NCI-H1105 (cell line): ENCODE data around the gene TMEM134.

Experiments used
- DNase-seq: peaks from one replicate; lab custom pipeline; 2025; lab: John Stamatoyannopoulos, UW

The TMEM134 gene

DNA sequence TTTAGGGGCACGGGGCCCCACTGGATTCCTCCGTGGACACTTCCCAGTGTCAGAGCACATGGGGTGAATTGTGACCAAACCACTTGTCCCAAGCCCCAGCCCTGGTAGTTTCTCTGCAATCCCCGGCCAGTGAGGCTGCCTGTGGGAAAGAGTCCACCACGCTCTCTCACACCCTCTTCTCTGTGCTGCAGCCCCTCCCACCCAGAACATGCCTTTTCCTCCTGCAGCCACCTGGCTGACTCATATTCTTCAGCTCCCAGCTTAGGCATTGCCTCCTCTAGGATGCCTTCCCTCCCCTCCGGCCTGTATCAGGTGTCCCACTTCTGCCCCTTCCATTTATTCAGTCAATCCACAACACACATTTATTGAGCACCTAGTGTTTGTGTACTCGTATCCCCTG, 46.2 kb downstream of the TMEM134 start:
- DNase-seq: no peak

DNA sequence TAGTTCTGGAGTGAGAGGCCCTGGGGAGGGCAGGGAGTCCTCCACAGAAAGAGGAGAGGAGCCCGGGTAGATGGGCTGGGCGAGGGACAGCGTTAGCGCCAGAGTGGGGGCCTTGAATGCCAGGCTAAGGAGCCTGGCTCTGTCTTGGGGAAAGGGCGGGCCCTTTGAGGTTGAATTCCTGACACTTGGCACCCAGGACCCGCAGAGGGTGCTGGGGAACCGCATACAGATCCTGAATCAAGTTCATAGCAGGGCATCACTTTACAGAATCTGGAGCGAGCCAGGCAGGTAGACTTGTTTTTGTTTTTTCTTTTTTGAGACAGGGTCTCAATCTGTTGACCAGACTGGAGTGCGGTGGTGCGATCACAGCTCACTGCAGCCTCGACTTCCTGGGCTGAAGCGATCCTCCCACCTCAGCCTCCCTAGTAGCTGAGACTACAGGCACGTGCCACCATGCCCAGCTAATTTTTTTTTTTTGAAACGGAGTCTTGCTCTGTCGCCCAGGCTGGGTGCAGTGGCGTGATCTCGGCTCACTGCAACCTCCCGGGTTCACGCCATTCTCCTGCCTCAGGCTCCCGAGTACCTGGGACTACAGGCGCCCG, 47.5 kb downstream of the TMEM134 start:
- DNase-seq: no peak

DNA sequence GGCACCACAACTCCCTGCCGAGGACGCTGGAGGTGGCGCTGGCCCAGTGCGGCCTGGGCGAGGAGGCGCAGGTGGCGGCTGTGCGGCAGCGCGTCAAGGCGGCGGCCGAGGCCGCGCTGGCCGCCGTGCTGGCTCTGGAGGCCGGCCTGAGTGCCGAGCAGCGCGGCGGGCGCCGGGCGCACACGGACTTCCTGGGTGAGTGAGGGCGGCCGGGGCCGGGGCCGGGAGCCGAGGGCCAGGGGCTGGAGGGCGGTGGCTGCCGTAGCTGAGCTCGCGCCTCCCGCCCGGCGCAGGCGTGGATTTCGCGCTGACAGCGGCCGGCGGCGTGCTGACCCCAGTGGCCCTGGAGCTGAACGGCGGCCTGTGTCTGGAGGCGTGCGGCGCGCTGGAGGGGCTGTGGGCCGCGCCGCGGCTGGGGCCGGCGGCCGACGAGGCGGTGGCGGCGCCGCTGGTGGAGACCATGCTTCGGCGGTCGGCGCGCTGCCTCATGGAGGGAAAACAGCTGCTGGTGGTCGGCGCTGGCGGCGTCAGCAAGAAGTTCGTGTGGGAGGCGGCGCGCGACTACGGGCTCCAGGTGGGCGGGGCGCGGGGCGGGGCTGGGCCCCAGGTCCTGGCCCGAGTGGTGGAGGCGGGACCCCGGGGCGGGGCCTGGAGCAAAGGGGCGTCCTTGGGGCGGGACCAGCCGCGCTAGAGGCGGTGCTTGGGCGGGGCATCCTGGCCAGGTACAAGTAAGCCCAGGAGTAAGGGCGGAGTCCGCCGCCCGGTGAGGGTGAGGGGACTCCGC, 48.2 kb downstream of the TMEM134 start:
- DNase-seq: peak; percentile 93

DNA sequence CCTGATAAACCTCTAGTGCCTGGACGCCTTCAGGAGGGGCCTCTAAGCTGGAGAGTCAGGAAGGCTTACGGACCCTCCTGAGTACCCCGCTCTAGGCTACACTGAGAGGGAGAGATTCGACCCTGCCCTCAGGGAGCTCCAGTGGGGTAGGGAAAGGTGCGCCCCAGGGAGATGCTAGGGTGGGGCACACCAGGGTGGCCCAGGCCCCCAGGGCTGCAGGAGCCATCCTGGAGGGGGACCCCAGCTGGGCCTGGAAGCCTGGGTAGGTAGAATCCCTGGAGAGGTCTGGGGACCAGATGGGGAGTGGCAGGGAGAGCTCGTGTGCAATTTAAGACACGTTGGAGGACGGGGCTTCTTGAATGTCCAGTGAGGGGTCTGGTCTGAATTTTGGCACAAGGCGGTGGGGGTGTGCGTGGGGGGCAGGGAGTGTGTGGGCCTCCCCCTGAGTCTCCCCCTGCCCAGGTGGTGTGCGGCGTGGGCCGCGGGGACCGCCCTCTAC, 48.9 kb downstream of the TMEM134 start:
- DNase-seq: no peak

DNA sequence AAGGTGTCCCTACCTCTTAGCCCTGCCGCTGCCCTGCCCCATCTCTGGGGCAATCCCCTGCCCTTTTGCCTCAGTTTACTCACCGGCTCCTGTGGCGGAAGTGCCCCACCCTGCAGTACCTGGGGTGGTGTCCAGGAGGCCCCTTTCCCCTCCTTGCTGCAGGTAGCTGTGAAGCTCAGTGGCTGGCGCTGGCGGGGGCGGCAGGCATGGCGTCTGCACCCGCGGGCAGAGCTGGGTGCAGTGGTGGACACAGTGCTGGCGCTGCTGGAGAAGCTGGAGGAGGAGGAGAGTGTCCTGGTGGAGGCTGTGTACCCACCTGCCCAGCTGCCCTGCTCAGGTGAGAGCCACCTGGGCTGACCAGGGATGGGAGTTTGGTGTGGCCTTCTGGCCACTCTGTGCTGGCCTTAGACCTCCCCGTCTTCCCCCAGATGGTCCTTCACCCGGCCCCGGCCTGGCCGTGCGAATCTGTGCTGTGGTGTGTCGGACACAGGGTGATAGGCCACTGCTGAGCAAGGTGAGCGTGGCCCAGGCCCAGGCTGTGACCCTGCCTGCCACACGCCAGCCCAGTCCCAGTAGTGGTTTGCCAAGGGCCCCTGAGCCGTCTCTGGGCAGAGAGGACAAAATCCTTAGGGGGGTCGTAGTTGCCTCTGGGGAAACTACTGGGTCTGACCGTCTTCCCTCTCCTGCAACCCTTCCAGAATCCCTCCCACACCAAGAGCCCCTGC, 49.6 kb downstream of the TMEM134 start:
- no peak for DNase-seq

DNA sequence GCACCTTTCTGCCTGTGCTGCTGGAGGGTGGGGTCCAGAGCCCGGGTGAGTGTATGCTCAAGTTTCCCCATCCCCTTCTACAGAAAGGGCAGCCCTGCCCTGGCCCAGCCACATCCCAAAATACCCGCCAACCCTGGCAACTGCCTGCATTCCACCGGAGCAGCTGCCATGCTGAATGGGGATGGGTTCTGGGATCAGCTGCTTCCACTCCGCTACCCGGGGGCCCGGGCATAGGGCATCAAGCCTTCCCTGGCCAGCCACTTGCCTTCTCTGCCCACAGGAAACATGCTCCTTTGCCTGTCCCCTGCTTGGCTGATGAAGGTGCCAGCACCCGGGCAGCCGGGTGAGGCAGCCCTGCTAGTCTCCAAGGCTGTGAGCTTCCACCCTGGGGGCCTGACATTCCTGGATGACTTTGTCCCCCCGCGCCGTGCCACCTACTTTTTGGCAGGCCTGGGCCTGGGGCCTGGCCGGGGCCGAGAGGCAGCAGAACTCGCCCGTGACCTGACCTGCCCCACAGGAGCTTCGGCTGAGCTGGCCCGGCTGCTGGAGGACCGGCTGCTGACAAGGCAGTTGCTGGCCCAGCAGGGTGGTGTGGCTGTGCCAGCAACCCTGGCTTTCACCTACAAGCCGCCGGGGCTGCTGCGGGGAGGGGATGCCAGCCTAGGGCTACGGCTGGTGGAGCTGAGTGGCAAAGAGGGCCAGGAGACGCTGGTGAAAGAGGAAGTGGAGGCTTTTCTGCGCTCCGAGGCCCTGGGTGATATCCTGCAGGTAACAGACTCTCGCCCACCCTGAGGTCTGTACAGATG, 50.4 kb downstream of the TMEM134 start:
- no peak for DNase-seq

DNA sequence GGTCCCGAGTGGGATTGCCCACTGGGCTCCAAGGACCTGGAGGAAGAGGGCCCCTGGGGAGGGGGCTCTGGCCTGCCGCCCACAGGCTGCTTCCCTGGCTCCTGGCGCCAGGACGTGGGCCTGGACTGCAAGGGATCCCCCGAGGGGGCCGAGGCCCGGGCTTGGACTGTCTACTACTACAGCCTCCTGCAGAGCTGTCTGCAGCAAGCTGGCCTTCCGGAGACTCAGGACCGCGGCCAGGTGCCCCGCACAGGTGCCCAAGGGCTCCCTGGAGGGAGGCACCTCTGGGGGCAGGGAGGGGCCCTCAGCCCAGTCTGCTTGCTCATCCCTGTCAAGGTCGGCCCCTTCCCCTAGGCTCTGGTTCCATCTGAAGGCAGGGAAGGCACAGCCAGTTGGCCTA, 51.6 kb downstream of the TMEM134 start:
- no peak for DNase-seq

DNA sequence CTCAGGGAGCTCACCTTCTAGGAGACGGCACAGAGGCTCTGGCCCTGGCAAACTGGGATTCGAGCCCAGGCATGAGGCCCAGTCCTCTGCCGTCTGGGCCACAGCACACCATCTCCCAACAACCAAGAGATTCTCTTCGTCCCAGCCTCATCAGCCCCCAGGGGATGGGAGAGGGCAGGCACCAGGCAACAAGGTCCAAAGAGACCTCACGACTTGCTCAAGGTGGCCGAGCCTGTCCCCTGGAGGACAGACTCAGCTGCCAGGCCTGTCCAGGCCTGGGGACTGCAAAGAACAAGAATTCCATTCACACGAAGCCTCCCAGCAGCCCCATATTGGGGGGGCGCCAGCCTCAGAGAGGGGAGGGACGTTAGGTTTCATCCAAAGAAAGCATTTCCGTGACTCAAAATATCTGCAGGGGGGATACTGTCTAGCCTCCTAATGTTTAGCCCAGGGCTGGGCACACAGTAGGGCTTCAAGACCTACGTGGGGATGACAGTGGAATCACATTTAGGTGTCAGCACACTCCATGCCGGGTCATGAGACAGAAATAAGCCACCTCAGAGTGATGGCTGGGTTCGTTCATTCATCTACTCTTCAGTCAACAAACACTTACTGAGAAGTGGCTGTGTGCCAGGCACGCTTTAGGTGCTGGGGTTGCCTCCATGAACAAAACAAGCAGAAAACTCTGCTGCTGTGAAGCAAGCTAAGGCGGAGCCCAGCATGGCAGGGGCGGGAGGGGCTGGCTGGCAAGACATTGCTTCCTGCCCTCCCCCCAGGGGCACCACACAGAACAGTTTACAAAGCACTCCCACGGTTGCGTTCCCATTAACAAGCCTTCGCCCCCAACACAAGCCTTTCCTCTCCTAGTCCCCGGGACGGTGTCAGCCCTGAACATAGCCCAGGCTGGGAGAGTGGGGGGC, 52.4 kb downstream of the TMEM134 start:
- DNase-seq: peak; percentile 48

DNA sequence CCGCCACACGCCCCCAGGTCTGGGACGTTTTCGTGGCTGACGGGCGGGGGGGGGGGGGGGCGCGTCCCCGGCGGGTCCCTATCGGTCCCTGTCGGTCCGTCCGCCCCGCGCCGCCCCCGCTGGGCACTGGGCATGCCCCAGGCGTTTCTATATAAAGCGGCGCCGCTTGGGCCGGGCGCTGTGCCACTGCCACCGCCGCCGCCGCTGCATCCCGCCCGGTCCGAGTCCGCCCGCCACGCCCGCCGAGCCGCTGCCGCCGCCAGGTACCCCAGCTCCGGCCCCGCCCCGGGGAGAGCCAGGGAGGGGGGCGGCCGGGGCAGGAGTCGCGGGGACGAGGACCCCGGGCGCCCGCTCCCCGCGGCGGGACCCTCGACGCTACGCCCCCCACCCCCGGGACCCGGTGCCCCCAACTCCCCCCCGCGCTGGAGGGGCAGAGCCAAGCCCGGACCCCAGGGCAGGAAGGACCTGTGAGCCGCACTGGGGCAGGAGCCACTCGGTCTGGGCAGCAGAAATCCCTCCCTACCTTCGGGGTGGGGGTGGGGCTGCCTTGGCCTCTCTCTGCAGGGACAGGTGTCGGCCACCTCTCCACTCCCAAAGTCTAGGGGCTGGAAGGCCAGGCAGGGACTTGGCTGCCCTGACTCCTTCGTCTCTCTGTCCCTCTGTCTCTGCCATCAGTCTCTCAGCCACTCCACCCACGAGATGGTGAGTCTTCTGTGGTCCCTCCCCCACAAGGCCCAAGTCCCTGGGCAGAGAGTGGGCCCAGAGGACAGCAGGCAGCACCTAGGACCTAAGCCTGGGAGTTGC, 53.3 kb downstream of the TMEM134 start, which contains the start of gene CARNS1:
Gene CARNS1, plus strand, starts transcription at position 178 of the 804 bp plus-strand sequence. Its CDS starts 522 bp downstream, at position 700.
- no peak for DNase-seq

DNA sequence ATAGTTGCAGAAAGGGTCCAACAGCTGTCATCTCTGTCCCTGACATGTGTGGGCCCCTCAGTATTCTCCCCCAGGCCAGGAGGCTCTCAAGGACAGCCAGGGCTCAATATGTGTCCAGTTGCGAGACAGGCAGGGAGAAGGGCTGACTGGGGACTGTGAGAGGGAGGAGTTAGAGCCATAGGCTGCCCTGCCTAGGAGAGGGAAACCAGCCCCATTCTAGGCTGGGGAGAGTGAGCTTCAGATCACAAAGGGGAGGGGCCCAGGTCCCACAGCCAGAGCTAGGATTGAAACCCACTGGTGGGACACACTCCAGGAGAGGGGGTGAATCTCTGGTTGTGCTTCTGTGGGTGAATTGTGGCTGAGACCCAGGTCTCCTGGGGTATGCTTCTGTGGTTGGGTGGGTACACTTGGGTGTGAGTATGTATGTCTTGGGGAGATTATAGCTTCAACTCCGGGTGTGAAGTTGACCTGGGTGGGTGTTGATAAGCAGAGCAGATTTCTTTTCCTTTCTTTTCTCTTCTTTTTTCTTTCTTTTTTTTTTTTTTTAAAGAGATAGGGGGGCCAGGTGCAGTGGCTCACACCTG, 55.7 kb downstream of the TMEM134 start:
- no peak for DNase-seq

DNA sequence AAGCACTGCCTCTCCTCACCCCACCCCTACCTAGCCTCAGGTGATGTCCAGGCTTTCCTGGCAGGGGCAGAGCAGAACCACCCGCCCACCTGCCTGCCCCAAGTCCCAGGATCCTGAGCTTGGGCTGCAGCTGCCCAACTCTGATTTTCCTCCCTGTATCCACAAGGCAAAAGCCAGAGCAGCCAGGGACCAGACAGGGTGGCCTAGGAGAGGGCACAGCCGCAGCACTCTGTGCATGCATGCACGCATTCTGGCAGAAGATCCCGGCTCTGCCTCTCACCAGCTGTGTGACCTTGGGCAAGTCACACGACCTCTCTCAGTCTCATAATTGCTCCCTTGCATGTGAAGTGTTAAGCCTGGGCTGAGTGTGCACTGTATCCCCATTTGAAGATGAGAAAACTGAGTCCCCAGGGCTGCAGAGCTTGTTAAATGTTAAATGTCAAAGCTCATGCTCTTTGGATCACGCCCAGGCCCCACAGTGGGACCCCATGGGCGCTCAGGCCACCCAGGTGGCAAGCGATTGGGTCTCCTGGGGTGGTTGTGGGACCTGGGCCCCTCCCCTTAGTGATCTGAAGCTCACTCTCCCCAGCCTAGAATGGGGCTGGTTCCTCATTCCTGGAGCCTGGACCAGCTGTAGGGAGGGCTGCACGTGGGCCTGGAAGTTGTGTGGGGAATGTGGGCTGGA, 56.4 kb downstream of the TMEM134 start:
- no peak for DNase-seq

DNA sequence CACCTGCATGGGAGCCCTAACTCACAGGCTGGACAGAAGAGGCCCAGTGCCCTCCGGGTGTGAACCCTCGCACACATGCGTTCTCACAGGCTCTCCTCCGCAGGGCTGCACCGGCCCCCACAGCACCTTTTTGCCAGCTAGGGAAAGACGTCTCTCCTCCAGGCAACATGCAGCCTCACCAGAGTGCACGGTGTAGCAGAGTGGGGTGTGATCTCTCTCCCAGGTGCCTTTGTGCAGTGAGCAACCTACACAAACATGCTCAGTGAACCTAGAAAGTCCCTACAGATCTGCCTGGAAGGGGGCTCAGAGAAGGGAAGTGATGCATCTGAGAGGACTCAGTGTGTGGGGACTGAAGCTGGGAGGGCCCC, 57.3 kb downstream of the TMEM134 start:
- no peak for DNase-seq
